ENCODE measurements around the gene FER.

FER gene

DNA sequence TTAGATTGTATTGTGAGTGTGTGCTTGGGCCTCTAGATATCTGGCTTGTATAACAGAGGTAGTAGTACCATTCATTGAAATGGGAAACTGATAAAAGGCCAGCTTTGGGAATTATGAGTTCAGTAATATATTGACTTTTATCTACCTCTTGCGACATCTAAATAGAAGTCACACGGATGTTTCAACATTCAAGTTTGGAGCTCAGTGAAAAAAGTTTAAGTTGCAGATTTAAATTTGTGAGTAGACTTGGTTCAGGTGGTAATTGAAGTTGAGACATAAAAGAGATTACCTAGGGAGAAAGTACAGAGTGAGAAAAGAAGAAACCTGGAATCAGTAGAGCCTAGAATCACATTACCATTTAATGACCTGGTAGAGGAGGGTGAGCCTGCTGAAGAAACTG lies 189.5 kb downstream of the FER start:
- Histone ChIP-seq H4K5ac (ENCODE audit: low read length) (no peak overlapping the region), H3K79me2 (ENCODE audit: control insufficient read depth, insufficient read depth, low read length) (no peaks in the 10 kb centered on the region), H3K27me3 (ENCODE audit: insufficient read depth, low read length, poor library complexity) (no peaks in the 10 kb centered on the region), H3K79me1 (ENCODE audit: low read length) (no peaks in the 10 kb centered on the region), H2AK5ac (ENCODE audit: low read length) (no peak overlapping the region), H4K8ac (ENCODE audit: low read depth, low read length) (no peak overlapping the region), H3K18ac (ENCODE audit: low read length) (no peak overlapping the region), H2BK15ac (replicated peaks; ENCODE audit: low read depth) (no peak overlapping the region), H2BK5ac (ENCODE audit: low read length) (no peak overlapping the region), H3K9ac (ENCODE audit: low read length) (no peak overlapping the region), H3K36me3 (ENCODE audit: control insufficient read depth, insufficient read depth, low read length) (no peaks in the 10 kb centered on the region), H3K56ac (ENCODE audit: low read length) (no peak overlapping the region), H3K4me1 (ENCODE audit: control insufficient read depth, low read depth, low read length) (no peaks in the 10 kb centered on the region), H2BK120ac (ENCODE audit: low read depth, low read length) (no peak overlapping the region), H3K4ac (ENCODE audit: low read depth, low read length) (no peak overlapping the region), H3K4me2 (ENCODE audit: low read length) (no peak overlapping the region), H3K23ac (ENCODE audit: low read length) (no peak overlapping the region), H3K4me3 (ENCODE audit: low read length) (no peak overlapping the region), H3K27ac (ENCODE audit: low read depth, low read length) (no peak overlapping the region)
- DNase-seq, result no peak
- no CpG with 5 or more reads among the region's 2 CpGs for WGBS (ENCODE audit: extremely low coverage, insufficient coverage, low lambda C conversion rate)

DNA sequence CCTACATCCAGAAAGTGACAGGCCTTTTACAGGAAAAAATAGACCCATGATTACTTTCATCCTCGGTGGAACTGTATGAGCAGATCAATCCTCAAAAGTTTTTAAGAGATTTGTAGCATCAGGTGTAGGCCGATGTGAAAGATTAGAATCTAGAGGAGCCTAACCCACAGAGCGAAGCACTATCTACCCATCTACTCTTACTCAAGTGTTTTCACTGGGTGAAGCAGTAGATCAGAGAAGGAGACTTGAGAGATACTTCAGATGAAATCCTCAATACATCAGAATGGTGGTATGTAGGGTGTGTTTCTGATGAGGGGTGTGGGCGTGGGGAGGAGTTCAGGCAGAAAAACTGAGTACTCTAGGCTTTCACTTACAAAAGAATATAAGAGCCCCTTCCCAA lies 192.8 kb downstream of the FER start:
- Histone ChIP-seq H2BK120ac (ENCODE audit: low read depth, low read length) (no peak overlapping the region), H3K9ac (ENCODE audit: low read length) (no peak overlapping the region), H3K23ac (ENCODE audit: low read length) (no peak overlapping the region), H3K27me3 (ENCODE audit: insufficient read depth, low read length, poor library complexity) (no peaks in the 10 kb centered on the region), H2BK5ac (ENCODE audit: low read length) (no peak overlapping the region), H3K56ac (ENCODE audit: low read length) (no peak overlapping the region), H3K4me1 (ENCODE audit: control insufficient read depth, low read depth, low read length) (no peaks in the 10 kb centered on the region), H4K8ac (ENCODE audit: low read depth, low read length) (no peak overlapping the region), H2AK5ac (ENCODE audit: low read length) (no peak overlapping the region), H3K27ac (ENCODE audit: low read depth, low read length) (no peak overlapping the region), H4K5ac (ENCODE audit: low read length) (no peak overlapping the region), H3K79me2 (ENCODE audit: control insufficient read depth, insufficient read depth, low read length) (no peaks in the 10 kb centered on the region), H3K4me3 (ENCODE audit: low read length) (no peak overlapping the region), H3K18ac (ENCODE audit: low read length) (no peak overlapping the region), H3K36me3 (ENCODE audit: control insufficient read depth, insufficient read depth, low read length) (no peaks in the 10 kb centered on the region), H3K4me2 (ENCODE audit: low read length) (no peak overlapping the region), H2BK15ac (replicated peaks; ENCODE audit: low read depth) (no peak overlapping the region), H3K79me1 (ENCODE audit: low read length) (no peaks in the 10 kb centered on the region), H3K4ac (ENCODE audit: low read depth, low read length) (no peak overlapping the region)
- no peak for DNase-seq
- no CpG with 5 or more reads among the region's 4 CpGs for WGBS (ENCODE audit: extremely low coverage, insufficient coverage, low lambda C conversion rate)

DNA sequence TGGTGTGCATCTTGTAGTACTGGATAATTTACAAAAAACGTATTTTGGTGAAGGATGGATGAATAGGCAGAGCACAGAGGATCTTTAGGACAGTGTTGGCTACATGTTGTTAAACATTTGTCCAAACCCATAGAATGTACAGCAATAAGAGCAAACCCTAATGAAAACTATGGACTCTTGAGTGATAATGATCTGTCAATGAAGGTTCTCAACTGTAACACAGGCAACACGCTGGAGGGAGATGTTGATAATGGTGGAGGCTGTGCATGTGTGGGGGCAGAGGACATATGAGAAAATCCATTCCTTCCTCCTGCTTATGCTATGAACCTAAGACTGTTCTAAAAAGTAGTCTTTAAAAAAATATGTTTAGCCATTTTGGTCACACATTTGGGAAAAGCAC lies 194.0 kb downstream of the FER start:
- Histone ChIP-seq H3K4me1 (ENCODE audit: control insufficient read depth, low read depth, low read length) (no peaks in the 10 kb centered on the region), H2BK5ac (ENCODE audit: low read length) (no peak overlapping the region), H3K27me3 (ENCODE audit: insufficient read depth, low read length, poor library complexity) (no peaks in the 10 kb centered on the region), H2AK5ac (ENCODE audit: low read length) (no peak overlapping the region), H3K9ac (ENCODE audit: low read length) (no peak overlapping the region), H2BK15ac (replicated peaks; ENCODE audit: low read depth) (no peak overlapping the region), H2BK120ac (ENCODE audit: low read depth, low read length) (no peak overlapping the region), H3K79me2 (ENCODE audit: control insufficient read depth, insufficient read depth, low read length) (no peaks in the 10 kb centered on the region), H3K4me3 (ENCODE audit: low read length) (no peak overlapping the region), H4K5ac (ENCODE audit: low read length) (no peak overlapping the region), H3K4me2 (ENCODE audit: low read length) (no peak overlapping the region), H3K79me1 (ENCODE audit: low read length) (no peaks in the 10 kb centered on the region), H3K18ac (ENCODE audit: low read length) (no peak overlapping the region), H3K4ac (ENCODE audit: low read depth, low read length) (no peak overlapping the region), H3K56ac (ENCODE audit: low read length) (no peak overlapping the region), H4K8ac (ENCODE audit: low read depth, low read length) (no peak overlapping the region), H3K27ac (ENCODE audit: low read depth, low read length) (no peak overlapping the region), H3K23ac (ENCODE audit: low read length) (no peak overlapping the region), H3K36me3 (ENCODE audit: control insufficient read depth, insufficient read depth, low read length) (no peaks in the 10 kb centered on the region)
- DNase-seq, result no peak
- WGBS (ENCODE audit: extremely low coverage, insufficient coverage, low lambda C conversion rate), result no CpG with 5 or more reads among the region's 2 CpGs

DNA sequence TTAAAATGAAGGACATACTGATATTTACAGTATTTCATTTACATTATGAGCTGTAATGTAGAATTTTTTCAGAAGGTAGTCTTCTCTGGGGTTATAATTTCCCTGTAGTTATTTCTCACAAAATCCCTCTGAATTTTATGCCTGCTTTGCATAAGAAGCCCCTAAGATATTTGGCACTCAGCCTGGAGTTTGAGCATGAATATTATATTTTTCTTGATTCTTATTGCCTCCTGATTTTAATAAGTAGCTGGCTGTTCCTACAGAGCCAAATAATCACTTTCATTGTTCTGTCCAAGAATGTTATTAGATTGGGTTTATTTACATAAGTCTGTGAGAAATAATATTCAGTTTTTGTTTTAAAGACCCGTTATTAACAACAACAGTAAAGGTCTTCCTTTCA lies 195.0 kb downstream of the FER start:
- H3K79me1 ChIP-seq (ENCODE audit: low read length), result no peaks in the 10 kb centered on the region

DNA sequence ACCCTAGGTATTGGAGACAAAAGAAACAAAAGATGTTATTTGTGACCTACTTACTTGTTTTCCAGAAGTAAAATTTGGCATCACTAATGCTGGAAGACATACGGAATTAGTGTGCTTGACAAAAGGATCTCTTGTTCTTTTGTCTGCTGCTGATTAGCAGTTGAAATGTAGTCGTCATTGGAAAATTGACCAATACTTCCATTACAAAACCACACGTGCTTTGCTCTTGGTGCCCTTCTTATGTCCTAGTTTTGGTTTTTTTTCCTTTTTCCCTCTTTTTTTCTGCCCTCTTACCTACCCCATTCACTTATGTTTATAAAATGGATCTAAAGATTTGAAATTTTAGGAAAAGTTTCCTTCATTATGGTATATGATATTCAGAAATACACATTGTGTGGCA lies 197.4 kb downstream of the FER start:
- WGBS (ENCODE audit: extremely low coverage, insufficient coverage, low lambda C conversion rate), result no CpG with 5 or more reads among the region's 3 CpGs
- H4K5ac ChIP-seq (ENCODE audit: low read length), result no peak overlapping the region
- no peak for DNase-seq

More for the DNA sequence above, 195.0 kb downstream of the FER start:
- WGBS (ENCODE audit: extremely low coverage, insufficient coverage, low lambda C conversion rate), result no CpG with 5 or more reads among the region's 1 CpG
- no peak overlapping the region for H3K27ac ChIP-seq (ENCODE audit: low read depth, low read length)
- H3K9ac ChIP-seq (ENCODE audit: low read length), result no peak overlapping the region
- no peak overlapping the region for H3K4me2 ChIP-seq (ENCODE audit: low read length)
- no peak for DNase-seq
- H2BK15ac ChIP-seq (replicated peaks; ENCODE audit: low read depth), result no peak overlapping the region
- H3K18ac ChIP-seq (ENCODE audit: low read length), result no peak overlapping the region
- no peak overlapping the region for H4K8ac ChIP-seq (ENCODE audit: low read depth, low read length)
- no peak overlapping the region for H3K4ac ChIP-seq (ENCODE audit: low read depth, low read length)
- no peak overlapping the region for H3K23ac ChIP-seq (ENCODE audit: low read length)
- no peak overlapping the region for H2AK5ac ChIP-seq (ENCODE audit: low read length)
- no peak overlapping the region for H2BK5ac ChIP-seq (ENCODE audit: low read length)
- H3K4me3 ChIP-seq (ENCODE audit: low read length), result no peak overlapping the region
- H2BK120ac ChIP-seq (ENCODE audit: low read depth, low read length), result no peak overlapping the region
- no peaks in the 10 kb centered on the region for H3K27me3 ChIP-seq (ENCODE audit: insufficient read depth, low read length, poor library complexity)
- no peaks in the 10 kb centered on the region for H3K79me2 ChIP-seq (ENCODE audit: control insufficient read depth, insufficient read depth, low read length)
- H3K4me1 ChIP-seq (ENCODE audit: control insufficient read depth, low read depth, low read length), result no peaks in the 10 kb centered on the region
- no peak overlapping the region for H4K5ac ChIP-seq (ENCODE audit: low read length)
- H3K56ac ChIP-seq (ENCODE audit: low read length), result no peak overlapping the region
- no peaks in the 10 kb centered on the region for H3K36me3 ChIP-seq (ENCODE audit: control insufficient read depth, insufficient read depth, low read length)

DNA sequence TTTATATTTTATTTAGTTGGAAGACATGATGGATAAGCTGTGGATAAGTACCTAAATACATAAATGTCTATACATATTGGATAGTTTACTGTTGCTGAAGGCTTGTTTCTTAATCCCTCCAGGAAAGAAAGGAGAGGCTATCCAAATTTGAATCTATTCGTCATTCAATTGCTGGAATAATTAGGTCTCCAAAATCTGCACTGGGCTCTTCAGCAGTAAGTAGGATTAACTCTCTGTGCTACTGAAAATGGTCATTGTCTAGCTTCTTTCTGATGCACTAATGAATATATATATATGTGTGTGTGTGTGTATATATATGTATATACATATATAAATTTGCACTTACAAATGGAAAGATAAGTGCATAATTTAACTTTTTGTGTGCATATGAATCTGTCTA lies 198.3 kb downstream of the FER start:
- H2BK120ac ChIP-seq (ENCODE audit: low read depth, low read length), result no peak overlapping the region
- H3K36me3 ChIP-seq (ENCODE audit: control insufficient read depth, insufficient read depth, low read length), result no peaks in the 10 kb centered on the region
- H2AK5ac ChIP-seq (ENCODE audit: low read length), result no peak overlapping the region
- no peak overlapping the region for H4K5ac ChIP-seq (ENCODE audit: low read length)
- H2BK15ac ChIP-seq (replicated peaks; ENCODE audit: low read depth), result no peak overlapping the region
- H3K18ac ChIP-seq (ENCODE audit: low read length), result no peak overlapping the region
- no peak overlapping the region for H3K9ac ChIP-seq (ENCODE audit: low read length)
- no peak overlapping the region for H2BK5ac ChIP-seq (ENCODE audit: low read length)
- no peak for DNase-seq
- no peaks in the 10 kb centered on the region for H3K79me1 ChIP-seq (ENCODE audit: low read length)
- WGBS (ENCODE audit: extremely low coverage, insufficient coverage, low lambda C conversion rate), result no CpG with 5 or more reads among the region's 1 CpG
- no peak overlapping the region for H3K27ac ChIP-seq (ENCODE audit: low read depth, low read length)
- H3K4me1 ChIP-seq (ENCODE audit: control insufficient read depth, low read depth, low read length), result no peaks in the 10 kb centered on the region
- H3K4me3 ChIP-seq (ENCODE audit: low read length), result no peak overlapping the region
- H3K79me2 ChIP-seq (ENCODE audit: control insufficient read depth, insufficient read depth, low read length), result no peaks in the 10 kb centered on the region
- H3K56ac ChIP-seq (ENCODE audit: low read length), result no peak overlapping the region
- H3K27me3 ChIP-seq (ENCODE audit: insufficient read depth, low read length, poor library complexity), result no peaks in the 10 kb centered on the region
- no peak overlapping the region for H3K23ac ChIP-seq (ENCODE audit: low read length)
- no peak overlapping the region for H4K8ac ChIP-seq (ENCODE audit: low read depth, low read length)
- no peak overlapping the region for H3K4me2 ChIP-seq (ENCODE audit: low read length)
- H3K4ac ChIP-seq (ENCODE audit: low read depth, low read length), result no peak overlapping the region

More for the DNA sequence above, 197.4 kb downstream of the FER start:
- Histone ChIP-seq H3K79me1 (ENCODE audit: low read length) (no peaks in the 10 kb centered on the region), H2AK5ac (ENCODE audit: low read length) (no peak overlapping the region), H3K18ac (ENCODE audit: low read length) (no peak overlapping the region), H3K9ac (ENCODE audit: low read length) (no peak overlapping the region), H3K4ac (ENCODE audit: low read depth, low read length) (no peak overlapping the region), H2BK120ac (ENCODE audit: low read depth, low read length) (no peak overlapping the region), H3K23ac (ENCODE audit: low read length) (no peak overlapping the region), H3K4me1 (ENCODE audit: control insufficient read depth, low read depth, low read length) (no peaks in the 10 kb centered on the region), H3K27me3 (ENCODE audit: insufficient read depth, low read length, poor library complexity) (no peaks in the 10 kb centered on the region), H3K4me3 (ENCODE audit: low read length) (no peak overlapping the region), H2BK5ac (ENCODE audit: low read length) (no peak overlapping the region), H3K4me2 (ENCODE audit: low read length) (no peak overlapping the region), H3K79me2 (ENCODE audit: control insufficient read depth, insufficient read depth, low read length) (no peaks in the 10 kb centered on the region), H4K8ac (ENCODE audit: low read depth, low read length) (no peak overlapping the region), H3K36me3 (ENCODE audit: control insufficient read depth, insufficient read depth, low read length) (no peaks in the 10 kb centered on the region), H2BK15ac (replicated peaks; ENCODE audit: low read depth) (no peak overlapping the region), H3K27ac (ENCODE audit: low read depth, low read length) (no peak overlapping the region), H3K56ac (ENCODE audit: low read length) (no peak overlapping the region)

Data from mesendoderm (in vitro differentiated cells).